Panc1 (cell line): Measurements from ENCODE around the gene TROAP. TPM values are rescaled to one million over a fixed set of nuclear protein-coding genes. Genes with fewer than 3 reads are reported as not detected.

ENCODE experiments used
- ATAC-seq: fragments of 200-7000 bp; cut with Tn5 transposase; 2 replicates; pipeline ENCODE4 v1.9.1; 2020; ENCODE audit warnings: mild to moderate bottlenecking, moderate library complexity
- BruUV-seq: library from RNA; stranded (reverse); fragments of 400-500 nt; replicated peaks from 2 replicates; lab custom pipeline; 2021; lab: Mats Ljungman, UMichigan
- CTCF ChIA-PET: fragments of 300-600 bp; sonication (Branson Sonifier 250); formaldehyde crosslinking; loops from one replicate; lab custom pipeline; 2022; ENCODE audit warnings: antibody characterized with exemption; lab: Charles Lee
- POLR2A ChIA-PET: fragments of 300-600 bp; sonication (Branson Sonifier 250); formaldehyde crosslinking; loops from one replicate; lab custom pipeline; 2022; ENCODE audit warnings: antibody characterized with exemption; lab: Charles Lee
- DNase-seq: peaks from one replicate; pipeline ENCODE4 v3.0.0-alpha.2; 2010; ENCODE audit warnings: low read depth, low spot score
- H3K27ac ChIP-seq: 2 replicates; pipeline ENCODE4 v1.5.1; 2011; ENCODE audit warnings: mild to moderate bottlenecking, low read length, inconsistent platforms
- H3K27me3 ChIP-seq: fragments of 200-500 bp; sonication (Bioruptor generic); 2 replicates; pipeline ENCODE4 v1.6.0; 2014; ENCODE audit warnings: low read length, inconsistent platforms; ENCODE audit not compliant: control insufficient read depth, insufficient read depth
- H3K36me3 ChIP-seq: fragments of 200-500 bp; sonication (Bioruptor generic); 2 replicates; pipeline ENCODE4 v1.5.1; 2014; ENCODE audit warnings: inconsistent platforms, mild to moderate bottlenecking, low read length, moderate library complexity; ENCODE audit not compliant: control insufficient read depth, insufficient read depth
- H3K4me1 ChIP-seq: 2 replicates; pipeline ENCODE4 v1.5.1; 2011; ENCODE audit warnings: inconsistent platforms, mild to moderate bottlenecking, low read length, moderate library complexity; ENCODE audit not compliant: control insufficient read depth, insufficient read depth
- H3K4me3 ChIP-seq, 2 experiments: 2 replicates each; pipeline ENCODE4 v1.5.1; 2011 to 2012; ENCODE audit warnings: low read depth in 2 of 2, low read length in 2 of 2, mild to moderate bottlenecking in 2 of 2, inconsistent platforms in 1 of 2, moderate library complexity in 1 of 2
- H3K9me3 ChIP-seq: fragments of 200-500 bp; sonication (Bioruptor generic); 2 replicates; pipeline ENCODE4 v1.5.1; 2014; ENCODE audit warnings: low read depth, mild to moderate bottlenecking, inconsistent platforms, low read length, moderate library complexity; ENCODE audit not compliant: control insufficient read depth, insufficient read depth
- POLR2AphosphoS5 ChIP-seq: IDR thresholded peaks from 2 replicates; pipeline ENCODE4 v1.6.1; 2012; ENCODE audit warnings: mild to moderate bottlenecking, low read depth, low read length, moderate library complexity
- REST ChIP-seq, 2 experiments: IDR thresholded peaks; 2 replicates each; pipeline ENCODE4 v1.6.1; 2011 to 2012; ENCODE audit warnings: low read depth in 2 of 2, control low read depth in 1 of 2, low read length in 1 of 2, mild to moderate bottlenecking in 1 of 2, moderate library complexity in 1 of 2; ENCODE audit not compliant: insufficient read depth in 1 of 2
- SIN3A ChIP-seq: IDR thresholded peaks from 2 replicates; pipeline ENCODE4 v1.6.1; 2012; ENCODE audit warnings: low read depth, mild to moderate bottlenecking, low read length, moderate library complexity, borderline replicate concordance; ENCODE audit not compliant: insufficient read depth
- TCF7L2 ChIP-seq: IDR thresholded peaks from 2 replicates; pipeline ENCODE4 v1.6.1; 2011; ENCODE audit warnings: mild to moderate bottlenecking, low read depth, low read length, inconsistent platforms
- in situ Hi-C: cut with HindIII; loops from 2 replicates; pipeline ENCODE4 v1.10.0; 2016; ENCODE audit warnings: low sequenced_read_pairs, low pct_unique_long_range_greater_than_20kb
- intact Hi-C: fragments of 100-400 bp; cut with micrococcal nuclease; formaldehyde crosslinking; loops from one replicate; pipeline ENCODE4 v1.10.0; 2022; ENCODE audit not compliant: unreplicated experiment
- total RNA-seq: library from RNA; stranded (reverse); gene quantifications from one replicate; pipeline ENCODE4 v1.2.1, GENCODE V29; 2021; ENCODE audit not compliant: unreplicated experiment
- TF ChIP-seq, protein P1 (sequence below): fragments of 450-650 bp; IDR thresholded peaks from 2 replicates; pipeline ENCODE4 v1.5.1; 2017; ENCODE audit warnings: mild to moderate bottlenecking

TROAP gene
- total RNA-seq, 1 experiment from 2014 or later = 50.0 TPM

GRCh38 chr12:49334226-49334625 is 11.2 kb downstream of the TROAP start:
- no peaks in the 10 kb centered on the region for H3K27me3 ChIP-seq
- ATAC-seq (no peak), DNase-seq (no peak)
- intact Hi-C loops (no loop called here), in situ Hi-C loops (no loop called here)
- H3K36me3 ChIP-seq = no peaks in the 10 kb centered on the region
- no peaks in the 10 kb centered on the region for H3K9me3 ChIP-seq
- ChIA-PET CTCF (interaction anchor here (1.0 kb wide), 1 partner anchor 13 kb away, joined by 3 read pairs; no protein-coding TSS in a partner anchor), POLR2A (no interaction called here)
- H3K4me1 ChIP-seq = peaks cover 11% of the 10 kb centered on the region; the same call in 1 of the 2 replicates
- BruUV-seq = no TSS peak
- TF ChIP-seq, protein P1, sequence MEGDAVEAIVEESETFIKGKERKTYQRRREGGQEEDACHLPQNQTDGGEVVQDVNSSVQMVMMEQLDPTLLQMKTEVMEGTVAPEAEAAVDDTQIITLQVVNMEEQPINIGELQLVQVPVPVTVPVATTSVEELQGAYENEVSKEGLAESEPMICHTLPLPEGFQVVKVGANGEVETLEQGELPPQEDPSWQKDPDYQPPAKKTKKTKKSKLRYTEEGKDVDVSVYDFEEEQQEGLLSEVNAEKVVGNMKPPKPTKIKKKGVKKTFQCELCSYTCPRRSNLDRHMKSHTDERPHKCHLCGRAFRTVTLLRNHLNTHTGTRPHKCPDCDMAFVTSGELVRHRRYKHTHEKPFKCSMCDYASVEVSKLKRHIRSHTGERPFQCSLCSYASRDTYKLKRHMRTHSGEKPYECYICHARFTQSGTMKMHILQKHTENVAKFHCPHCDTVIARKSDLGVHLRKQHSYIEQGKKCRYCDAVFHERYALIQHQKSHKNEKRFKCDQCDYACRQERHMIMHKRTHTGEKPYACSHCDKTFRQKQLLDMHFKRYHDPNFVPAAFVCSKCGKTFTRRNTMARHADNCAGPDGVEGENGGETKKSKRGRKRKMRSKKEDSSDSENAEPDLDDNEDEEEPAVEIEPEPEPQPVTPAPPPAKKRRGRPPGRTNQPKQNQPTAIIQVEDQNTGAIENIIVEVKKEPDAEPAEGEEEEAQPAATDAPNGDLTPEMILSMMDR = no peak
- no peak overlapping the region for H3K4me3 ChIP-seq
- H3K27ac ChIP-seq = no peak overlapping the region

DNA sequence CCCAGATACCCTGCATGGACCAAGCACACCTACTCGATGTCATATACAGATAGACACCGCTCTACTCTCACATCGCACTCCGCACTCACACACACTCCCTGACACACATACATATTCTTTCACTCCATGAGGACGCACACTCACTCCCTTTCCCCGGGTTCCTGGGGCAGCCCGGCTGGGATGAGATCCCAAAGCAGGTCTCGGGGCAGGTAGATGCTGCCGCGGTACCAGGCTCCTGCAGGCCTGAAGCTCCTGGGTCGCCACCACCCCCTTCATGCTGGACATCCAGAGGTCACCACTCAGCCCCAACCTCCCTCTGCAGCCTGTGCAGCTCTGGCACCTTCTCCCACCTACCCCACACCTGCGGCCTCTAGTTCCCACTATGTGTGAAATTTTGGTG is 11.6 kb downstream of the TROAP start:
- in situ Hi-C loops = no loop called here
- ChIA-PET CTCF (interaction anchor here (1.0 kb wide), 1 partner anchor 13 kb away, joined by 3 read pairs; no protein-coding TSS in a partner anchor), POLR2A (no interaction called here)

DNA sequence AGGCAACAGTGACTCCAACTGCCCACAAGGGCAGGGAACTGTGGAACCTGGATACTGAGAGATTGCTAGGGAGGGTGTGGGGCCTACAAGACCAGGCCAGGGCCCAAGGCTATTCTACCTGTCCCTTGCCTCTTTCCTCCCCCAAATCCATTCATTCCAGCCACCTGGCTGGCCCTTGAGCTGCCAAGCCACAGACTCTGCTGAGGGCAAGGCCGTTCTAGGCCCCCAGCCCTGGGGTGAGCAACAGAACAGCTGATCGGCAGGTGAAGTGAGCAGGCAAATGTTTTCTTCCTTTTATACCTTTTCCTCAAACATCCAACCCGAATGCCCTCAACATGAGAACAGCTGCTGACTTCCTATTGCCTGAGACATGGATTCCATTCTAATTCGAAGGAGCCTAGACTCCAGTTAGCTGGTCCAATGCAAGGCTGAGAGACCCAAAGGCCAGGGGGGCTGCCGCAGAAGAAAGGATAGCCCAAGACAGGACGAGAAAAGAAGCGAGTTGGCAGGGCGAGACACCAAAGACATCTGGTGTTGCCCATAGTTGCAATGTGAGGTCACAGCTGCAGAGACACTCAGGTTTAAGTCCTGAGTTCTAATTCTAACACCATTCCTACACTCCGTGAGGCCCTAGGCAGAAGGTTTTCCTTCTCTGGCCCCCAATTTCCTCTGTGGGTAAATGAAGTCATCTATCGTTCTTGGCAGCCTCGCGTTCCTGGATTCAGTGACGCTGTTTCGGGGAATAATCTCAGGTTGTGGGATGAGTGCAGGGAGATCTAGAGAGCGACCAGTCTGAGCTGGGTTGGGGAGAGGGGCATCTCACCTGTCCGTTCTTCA is 12.3 kb downstream of the TROAP start:
- no TSS peak for BruUV-seq
- H3K4me3 ChIP-seq = no peak overlapping the region
- H3K4me1 ChIP-seq = peaks cover 10% of the 10 kb centered on the region; the same call in 1 of the 2 replicates
- no peak for DNase-seq
- ChIA-PET POLR2A (interaction anchor here (0.6 kb wide), 1 partner anchor 69 kb away, joined by 5 read pairs; no protein-coding TSS in a partner anchor), CTCF (interaction anchor here (0.8 to 1.0 kb wide), 2 partner anchors 12 kb away, joined by 3 read pairs; partner anchors contain the start of gene TROAP)
- H3K9me3 ChIP-seq = no peaks in the 10 kb centered on the region
- H3K27ac ChIP-seq = no peak overlapping the region
- no peak for ATAC-seq
- TF ChIP-seq SIN3A = no peak
- no peak for TF ChIP-seq REST (IDR thresholded peaks at IDR 0.05; ENCODE audit: insufficient read depth in 1 of 2, low read depth in 2 of 2, low read length in 1 of 2)
- no peak for TF ChIP-seq POLR2AphosphoS5
- TF ChIP-seq, protein P1 = no peak
- TF ChIP-seq TCF7L2 = no peak
- H3K36me3 ChIP-seq = no peaks in the 10 kb centered on the region
- in situ Hi-C loops = no loop called here
- no peaks in the 10 kb centered on the region for H3K27me3 ChIP-seq
- intact Hi-C loops = loop anchor here (5.0 kb wide), 1 partner anchor 48 kb away; no protein-coding TSS in a partner anchor

More for the DNA sequence above, 11.6 kb downstream of the TROAP start:
- no peak overlapping the region for H3K4me3 ChIP-seq
- intact Hi-C loops = loop anchor here (5.0 kb wide), 1 partner anchor 47 kb away; no protein-coding TSS in a partner anchor
- DNase-seq (no peak), ATAC-seq (no peak)
- no TSS peak for BruUV-seq
- H3K27ac ChIP-seq = no peak overlapping the region
- H3K9me3 ChIP-seq = no peaks in the 10 kb centered on the region
- TF ChIP-seq POLR2AphosphoS5 (no peak), TCF7L2 (no peak)
- TF ChIP-seq, protein P1 = no peak
- H3K36me3 ChIP-seq = no peaks in the 10 kb centered on the region
- no peaks in the 10 kb centered on the region for H3K27me3 ChIP-seq
- H3K4me1 ChIP-seq = peaks cover 11% of the 10 kb centered on the region; the same call in 1 of the 2 replicates
